Right forelimb (tissue), 1 donor: Measurements from ENCODE around the gene IL16.
"Not testable (repeated sequence)": the region's sequence is repeated elsewhere in the genome, so short reads cannot be mapped to it uniquely, and the experiment has no call there.

Experiments
- DNase-seq: peaks from one replicate; pipeline ENCODE4 v3.0.0-alpha.2; 2018

IL16 gene

DNA sequence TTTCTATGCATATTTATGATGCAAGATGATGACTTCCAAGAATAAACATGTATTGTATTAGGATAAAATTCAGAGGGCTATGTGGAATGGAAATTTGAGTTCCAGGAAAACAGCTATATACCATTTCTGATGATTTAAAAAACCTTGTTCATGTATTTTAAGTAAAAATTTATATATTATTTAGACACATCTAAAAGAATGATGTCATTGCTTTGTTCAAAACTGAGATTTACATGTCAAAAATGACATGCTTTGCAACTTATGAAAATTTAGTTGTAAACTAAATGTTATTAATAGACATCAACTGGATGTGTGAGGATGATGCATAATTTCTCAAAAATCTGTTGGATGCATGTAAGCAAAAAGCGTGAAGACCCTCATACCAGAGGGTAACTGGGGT, 125.0 kb downstream of the IL16 start:
- DNase-seq, result no peak

DNA sequence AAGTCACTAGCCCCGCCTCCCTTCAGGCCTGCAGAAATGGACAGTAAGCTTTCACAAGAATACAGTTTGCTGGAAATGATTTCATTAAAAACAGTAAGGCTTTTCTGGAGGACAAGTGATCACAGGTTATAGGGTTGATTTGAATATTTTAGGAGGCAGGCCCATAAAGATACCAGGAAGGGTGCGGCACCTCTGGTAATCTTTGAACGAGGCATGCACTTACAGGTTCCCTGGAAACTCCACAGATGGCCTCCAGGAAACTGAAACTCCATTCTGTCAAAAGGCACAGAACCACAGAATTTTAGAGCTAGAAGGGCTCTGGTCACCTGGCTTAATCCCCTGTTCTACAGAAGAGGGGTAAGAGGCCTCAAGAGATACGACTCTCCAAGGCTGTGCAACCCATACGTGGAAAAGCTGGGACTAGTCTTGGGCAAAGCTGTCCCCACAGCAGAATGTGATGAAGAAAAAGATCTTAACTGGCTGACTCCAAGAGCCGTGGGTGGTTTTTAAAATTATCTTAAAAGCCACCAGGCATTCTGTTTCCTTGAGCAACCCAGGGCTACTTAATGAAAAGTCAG, 126.1 kb downstream of the IL16 start:
- peak; percentile 15 for DNase-seq

DNA sequence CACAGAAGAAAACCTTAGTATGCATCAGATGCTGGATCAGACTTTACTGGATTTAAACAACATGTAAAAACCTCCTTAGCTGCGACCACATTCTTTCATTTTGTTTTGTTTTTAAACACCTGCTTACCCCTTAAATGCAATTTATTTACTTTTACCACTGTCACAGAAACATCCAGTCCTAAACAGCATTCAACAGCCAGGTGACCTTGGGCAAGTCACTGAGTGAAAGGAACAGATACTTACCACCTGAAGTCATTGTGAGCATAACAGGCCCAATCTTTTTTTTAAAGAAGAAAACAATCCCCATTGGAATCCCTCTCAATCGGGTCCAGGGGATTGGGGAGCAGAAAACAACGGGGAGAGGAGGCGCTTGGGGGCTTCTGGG, 126.9 kb downstream of the IL16 start:
- DNase-seq, result no peak

DNA sequence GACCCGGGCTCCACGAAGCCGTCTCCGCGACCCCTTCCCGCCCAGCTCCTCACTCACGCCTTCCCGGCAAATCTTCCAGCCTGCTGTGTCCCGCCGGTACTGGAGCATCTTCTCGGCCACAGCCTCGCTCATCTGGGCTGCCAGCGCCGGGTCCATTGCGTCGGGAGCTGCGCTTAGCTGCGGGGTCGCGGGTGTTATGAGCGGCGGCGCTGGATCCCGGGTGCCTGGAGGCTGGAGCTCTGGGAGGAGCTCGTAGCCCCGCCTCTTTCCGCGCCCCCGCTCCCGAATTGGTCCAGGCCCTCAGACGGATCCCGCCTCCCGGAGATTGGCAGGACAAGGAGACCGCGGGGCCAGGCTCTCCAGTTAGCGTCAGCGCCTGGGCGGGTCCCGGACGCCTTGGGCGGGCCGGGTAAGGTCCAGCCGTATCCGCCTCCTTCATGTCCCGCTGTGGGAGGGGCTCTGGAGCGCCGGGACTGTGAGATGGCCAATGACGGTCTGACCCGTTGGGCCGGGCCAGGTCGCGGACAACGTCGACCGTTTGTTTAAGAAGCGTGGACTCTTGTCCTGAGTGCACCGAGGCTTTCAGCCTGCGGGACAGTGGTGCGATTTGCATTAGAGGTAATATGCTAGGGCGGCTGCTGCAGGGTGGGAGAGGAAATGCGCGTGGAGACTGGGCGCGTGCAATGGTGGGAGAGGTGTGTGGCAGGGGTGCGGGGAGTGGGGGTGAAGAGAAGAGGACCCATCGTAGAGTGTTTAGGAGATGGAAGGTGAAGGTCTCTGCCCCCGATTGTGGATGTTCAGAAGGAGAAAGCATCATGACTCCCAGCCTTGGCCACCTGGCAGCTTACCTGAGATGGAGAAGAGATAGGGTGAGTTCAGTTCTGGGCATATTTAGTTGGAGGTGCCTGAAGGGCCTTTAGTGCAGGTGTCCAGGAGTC, 127.5 kb downstream of the IL16 start, which contains the start of gene STARD5:
Gene STARD5, minus strand, starts transcription at position 198 of the 938 bp plus-strand sequence. Its CDS starts 42 bp downstream, at position 156.
- DNase-seq, result peak; percentile 98

DNA sequence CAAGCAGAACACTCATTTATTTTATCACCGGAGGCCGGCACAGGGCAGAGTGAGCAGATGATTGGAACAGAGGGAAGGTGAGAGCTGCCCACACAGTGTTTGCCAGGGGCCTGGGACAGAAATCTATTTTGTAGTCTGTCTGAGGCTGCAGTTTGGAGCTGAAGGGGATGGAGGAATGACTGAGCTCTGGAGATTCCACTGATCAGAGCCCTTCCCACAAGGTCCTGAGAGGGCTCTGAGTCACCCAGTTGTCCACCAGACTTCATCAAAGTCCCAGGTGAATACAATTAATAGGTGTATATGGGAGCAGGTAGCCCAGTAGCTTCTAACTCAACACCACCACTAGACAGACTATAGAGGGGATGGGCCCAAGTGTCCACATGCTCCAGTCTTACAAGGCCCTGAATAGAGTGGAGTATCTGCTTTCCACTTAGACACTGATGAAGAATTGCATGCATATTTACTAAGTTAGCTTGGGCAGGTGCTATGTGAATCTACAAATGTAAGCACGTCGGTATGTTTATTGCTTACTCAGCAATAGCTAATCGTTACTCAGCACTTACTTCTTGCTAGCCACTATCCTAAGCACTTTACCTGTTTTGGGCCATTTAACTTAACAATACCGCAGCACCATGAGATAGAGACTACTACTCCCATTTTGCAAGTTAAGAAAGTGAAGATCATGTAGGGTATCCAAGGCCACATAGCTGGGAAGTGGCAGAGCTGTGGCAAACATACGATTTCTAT, 130.0 kb downstream of the IL16 start:
- DNase-seq, result no peak

DNA sequence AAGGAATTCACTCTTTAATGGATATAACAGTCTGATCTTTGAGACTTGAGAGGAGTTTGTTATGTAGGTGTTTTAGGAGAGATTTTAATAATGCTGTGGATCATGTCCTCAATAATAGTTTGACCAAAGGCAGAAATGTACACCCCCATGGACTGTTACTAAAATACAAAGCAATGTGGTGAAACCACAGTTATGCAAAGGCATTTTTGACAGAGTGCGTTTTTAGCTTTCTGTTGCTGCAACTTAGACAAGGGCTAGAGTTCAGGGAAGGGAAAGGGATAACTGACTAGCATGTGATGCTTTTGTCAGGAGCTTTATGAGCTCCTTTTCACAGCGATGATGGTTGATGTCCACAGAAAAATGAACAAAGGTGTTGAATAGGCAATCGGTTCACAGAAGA, 130.8 kb downstream of the IL16 start:
- no peak for DNase-seq

DNA sequence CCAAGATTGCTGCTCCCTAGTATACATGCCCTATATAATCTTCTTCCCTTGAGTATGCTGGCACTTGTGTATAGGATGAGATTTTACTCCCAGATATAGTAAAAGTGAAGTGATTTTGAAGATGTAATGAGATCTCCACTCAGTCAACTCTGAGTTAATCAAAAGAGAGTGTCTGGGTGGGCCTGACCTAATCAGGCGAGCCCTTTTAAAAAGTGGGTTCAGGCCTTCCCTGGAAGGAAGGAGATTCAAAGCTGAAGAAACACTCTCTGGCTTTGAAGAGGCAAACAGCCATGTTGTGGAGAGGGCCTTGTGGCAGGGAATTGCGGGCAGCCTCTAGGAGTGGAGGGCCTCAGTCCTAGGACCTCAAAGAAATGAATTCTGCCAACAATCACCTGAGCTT, 132.8 kb downstream of the IL16 start:
- no peak for DNase-seq

DNA sequence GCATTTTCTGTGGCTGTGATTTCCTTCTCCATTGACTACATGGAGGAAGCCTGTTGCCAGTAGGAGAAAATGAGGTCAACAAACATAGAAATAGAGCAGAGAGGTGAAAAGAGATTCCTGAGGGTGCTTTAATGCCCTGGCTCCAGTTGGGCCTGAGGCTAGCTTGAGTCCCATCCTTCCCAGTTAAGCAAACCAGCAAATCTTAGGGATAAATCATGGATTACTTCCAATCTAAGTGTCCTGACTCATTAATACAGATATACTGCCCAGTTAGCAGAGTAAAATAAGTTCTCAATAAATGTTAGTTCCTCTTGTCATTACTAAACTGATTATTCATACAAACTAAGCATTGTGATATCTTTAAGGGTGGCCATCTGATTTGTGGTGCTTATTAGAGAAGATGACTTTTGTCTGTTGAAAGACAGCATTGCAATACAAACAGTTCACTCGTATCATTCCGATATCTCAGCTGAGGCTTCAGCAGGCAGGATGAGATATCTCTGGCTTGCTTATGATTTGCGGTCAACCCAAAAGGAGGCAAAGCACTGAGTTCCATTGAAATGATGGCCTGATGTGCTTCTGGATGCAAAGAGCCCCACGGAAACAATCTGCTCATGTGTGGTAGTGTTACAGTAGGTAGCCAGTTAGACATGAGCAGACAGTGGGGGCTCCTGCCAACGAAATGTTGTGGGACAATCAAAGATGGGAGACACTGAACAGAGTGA, 133.8 kb downstream of the IL16 start:
- DNase-seq, result no peak

DNA sequence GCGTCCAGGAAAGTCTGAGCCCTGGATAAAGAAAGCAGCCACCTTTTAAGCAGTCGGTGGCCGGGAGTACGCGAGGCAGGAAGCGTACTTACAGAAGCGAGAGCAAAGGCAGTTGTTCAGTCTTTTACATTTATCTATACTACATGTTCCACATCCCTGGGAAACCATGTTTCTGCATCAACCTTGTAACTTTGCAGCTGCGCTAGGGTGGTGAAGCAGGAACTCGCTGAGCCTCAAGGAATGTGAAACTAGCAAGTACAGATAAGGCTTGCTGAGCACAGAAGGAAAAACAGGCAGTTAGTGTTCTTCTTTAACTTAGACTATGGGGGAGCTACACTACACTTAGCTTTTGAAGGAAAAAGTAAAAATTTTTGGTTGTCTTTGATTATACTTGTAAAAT, 134.5 kb downstream of the IL16 start:
- not testable (repeated sequence) for DNase-seq

DNA sequence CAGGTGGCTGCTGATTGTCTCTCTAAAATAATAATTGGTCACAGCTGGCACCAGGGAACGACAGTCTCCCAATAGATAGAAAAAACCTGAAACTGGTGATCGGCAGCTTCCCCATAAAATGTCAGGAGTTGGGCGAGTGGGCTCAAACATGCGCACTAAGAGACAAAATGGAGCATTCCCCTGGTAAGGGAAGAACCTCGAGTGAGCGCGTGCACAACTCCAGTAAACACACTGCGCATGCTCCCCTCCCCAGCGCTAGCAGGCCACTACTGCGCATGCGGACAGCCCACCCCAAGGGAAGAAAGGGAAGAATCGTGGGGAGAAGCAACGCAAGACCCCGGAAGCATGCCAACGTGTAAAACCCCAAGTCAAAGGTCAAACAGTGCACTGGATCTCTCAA, 134.9 kb downstream of the IL16 start:
- no peak for DNase-seq

DNA sequence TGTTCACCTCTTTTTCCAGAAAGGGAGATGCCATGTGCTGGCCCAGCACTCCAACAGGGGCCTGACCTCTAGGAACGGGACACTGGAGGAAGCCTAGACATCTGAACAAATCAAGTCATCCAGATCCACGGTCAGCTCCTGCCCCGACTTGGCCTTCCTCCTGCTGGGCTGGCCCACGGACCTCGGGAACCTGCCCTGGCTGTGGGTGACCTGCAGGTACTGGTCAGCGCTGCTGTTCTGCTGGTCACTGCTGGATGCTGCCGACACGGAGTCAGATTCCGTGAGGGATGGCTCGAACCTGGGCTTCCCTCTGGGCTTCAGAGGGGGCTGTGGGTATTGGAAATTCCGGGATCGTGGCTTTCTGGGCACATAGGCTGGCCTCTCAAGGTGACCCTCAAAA, 135.6 kb downstream of the IL16 start:
- no peak for DNase-seq

DNA sequence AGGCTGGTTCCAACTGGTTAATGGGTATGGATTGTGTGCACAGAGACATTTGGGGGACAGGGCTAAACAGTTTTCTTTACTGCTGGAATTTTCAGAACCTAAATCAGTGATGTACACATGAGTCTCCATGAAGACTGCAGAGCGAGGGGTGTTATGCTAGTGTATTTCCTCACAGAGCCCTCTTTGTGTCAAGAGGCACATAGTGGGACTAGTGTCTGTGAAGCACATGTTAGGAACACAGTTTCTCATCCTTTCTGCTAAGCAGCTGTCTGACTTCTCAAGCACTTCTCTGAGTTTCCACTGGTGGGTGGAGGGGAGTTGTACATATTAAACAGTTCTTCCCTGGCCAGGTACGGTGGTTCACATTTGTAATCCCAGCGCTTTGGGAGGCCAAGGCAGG, 136.7 kb downstream of the IL16 start:
- DNase-seq, result no peak

DNA sequence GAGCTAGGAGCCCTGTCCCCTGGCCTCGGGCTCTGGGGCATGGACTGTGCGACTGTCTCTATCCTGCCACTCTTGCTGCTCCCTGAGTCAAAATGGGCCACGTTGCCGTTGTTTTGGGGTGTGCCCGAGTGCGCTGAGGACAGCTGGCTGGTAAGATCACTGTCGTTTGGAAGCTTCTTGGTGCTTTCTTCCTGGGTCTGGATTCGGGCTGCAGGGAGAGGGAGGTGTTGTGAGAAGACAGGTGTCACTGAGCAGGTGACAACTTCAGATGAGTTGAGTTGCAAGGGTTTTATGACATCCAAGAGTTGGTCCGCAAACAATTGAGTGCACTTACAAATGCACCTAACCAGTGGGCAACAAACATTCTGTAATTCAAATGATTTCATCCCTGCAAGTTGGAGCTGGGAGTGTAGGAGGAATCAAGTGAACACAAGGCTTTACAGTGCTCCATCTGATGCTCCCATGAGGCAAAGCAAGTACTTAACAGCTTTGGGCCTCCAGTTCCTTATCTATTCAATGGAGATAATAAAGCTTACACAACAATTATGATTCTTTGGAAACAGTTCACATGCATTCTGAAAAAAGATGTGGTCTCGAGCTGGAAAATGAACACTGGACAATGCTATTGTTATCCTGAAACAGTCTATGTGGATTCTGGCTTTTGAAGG, 138.2 kb downstream of the IL16 start:
- DNase-seq, result no peak

DNA sequence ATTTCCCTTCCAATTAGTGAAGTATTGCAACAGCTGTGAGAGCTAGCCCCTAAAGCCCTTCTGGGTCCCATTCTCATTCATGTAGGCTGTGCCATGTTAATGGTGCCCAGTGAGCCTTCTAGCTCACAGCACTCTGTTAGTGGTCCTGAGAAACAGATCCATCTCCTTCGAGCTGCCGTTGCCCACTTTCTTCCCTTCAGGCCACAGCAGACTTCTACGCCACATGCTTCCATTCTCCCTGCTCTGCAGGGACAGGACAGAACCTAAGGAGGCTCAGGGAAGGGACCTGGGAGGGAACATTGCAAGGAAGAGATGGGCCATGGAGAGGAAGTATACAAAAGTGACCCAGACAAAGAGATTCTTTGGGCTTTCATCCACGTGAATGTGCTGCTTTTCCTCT, 139.0 kb downstream of the IL16 start:
- DNase-seq, result no peak

DNA sequence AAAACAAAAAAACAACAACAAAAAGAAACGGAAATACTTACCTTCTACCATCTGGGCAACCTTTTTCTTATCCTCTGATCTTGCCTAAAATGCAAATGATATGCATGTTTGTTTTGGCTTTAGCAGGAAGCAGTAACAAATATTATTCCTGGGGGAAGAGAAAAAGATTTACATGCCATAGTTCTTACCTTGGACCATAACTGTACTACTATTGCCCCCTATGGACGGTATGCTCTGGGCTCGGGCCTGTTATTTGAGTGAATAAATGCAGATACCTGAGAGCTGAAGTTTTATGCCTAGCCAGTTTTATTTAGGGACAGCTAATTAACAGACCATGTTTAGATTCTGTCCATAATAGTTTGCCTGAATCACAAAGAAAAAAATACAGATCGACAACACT, 139.9 kb downstream of the IL16 start:
- no peak for DNase-seq

DNA sequence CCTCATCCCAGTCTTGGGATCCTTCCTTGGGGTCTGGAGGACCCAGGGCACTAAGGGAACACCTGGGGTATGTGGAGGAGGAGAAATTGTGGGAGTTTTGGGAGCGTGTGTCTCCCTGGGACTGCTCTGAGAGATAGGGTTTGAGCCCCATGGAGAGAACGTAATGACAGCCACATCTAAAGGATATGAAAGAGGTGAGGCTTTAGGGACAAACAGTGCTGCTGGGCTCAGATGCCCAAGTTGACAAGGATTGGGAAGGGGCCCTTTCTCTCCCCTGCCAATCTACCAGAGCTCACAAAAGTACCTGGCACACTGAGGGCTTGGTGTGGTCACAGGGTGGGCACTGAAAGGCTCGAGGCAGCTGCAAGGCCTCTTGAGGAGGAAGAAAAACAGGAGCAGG, 140.6 kb downstream of the IL16 start:
- DNase-seq, result no peak

DNA sequence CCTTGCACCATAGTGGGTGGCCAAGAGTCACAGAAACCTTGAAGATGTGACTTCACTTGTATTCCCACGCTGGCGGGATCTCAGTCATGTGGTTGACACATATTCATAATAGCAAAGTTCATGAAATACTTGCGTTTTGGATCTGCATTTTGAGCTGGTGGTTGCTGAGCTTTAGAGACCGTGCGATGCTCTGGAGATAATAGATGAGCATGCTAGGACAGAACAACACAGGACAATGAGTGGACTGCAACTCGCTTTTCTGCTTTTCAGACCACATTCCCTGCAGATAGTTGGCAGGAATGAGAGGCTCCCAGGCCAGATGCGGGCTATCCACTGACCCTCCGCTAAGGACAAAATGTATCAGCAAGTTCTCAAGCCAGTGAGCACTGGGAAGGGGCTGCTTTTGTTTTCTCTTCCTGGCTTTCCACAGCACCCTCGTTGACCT, 141.1 kb downstream of the IL16 start:
- DNase-seq, result no peak

DNA sequence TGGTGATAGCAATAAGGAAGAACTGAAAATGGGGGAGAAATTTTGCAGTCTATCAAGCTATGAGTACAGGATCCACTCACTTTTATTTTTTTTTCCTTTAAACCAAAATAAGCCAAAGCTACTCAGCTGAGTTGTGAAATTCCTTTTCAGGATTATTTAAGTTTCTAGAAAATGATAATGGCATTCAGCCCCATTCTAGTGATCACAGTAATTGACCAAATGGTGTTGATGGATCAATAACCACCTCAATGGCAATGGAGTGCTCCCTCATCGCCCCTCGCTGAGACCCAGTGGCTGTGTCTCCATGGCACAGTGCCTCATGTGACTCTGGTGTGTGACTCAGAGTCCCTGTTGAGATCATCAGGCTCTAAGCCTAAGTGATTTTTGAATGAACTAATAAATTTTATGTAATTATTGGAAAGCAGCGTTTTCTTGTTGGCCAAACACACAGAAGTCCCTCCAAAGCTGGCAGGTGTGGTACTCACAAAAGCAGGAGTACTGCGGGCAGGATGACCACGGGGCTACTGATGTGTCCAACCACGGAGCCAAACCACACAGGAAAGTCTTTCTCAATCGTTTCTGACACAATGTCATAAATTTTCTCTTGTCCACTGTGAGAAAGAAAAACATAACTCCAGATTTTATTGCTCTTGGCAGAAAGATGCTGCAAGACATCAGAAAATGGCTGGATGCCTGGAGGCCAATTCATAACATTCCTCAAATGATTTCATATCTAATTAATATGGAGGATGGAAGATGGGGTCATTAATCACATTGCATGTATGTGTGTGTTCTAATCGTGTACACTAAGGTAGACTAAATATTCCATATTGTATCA, 141.7 kb downstream of the IL16 start:
- no peak for DNase-seq

DNA sequence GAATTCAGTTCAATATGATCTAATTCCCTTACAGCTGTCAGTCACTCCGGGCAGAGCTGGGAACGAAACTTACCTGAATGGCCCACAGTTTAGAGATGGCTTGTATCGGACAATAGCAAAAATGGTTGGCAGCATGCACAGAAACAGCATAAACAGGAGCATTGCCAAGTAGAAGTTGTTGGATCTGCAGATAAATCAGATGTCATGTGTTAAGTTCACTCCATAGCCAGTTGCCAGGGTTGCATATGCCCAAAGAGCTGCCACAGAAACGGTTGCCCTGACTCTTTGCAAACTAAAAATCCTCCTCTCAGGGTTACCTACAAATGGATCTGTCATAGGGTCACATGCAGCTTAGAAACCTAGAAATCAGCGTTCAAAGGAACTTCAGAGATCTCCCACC, 142.6 kb downstream of the IL16 start:
- no peak for DNase-seq

DNA sequence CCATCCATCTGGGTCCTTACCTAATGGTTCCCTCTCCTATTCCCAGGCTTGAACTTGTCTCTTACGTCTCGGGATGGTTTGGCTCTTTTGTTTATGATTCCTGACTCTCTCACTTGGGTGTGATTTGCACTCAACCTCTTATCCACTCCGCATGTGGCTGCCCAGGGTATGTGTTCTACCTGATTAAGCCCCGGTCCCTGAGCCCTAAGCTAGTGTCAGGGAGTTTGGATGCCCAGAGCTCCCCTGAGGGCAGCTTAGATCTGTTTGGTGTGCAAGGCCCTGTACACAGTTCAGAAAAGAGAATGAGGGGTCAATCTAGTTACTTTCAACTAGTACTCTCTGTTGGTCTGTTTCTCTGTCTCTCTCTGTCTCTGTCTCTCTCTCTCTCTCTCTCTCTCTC, 143.2 kb downstream of the IL16 start:
- DNase-seq, result no peak

DNA sequence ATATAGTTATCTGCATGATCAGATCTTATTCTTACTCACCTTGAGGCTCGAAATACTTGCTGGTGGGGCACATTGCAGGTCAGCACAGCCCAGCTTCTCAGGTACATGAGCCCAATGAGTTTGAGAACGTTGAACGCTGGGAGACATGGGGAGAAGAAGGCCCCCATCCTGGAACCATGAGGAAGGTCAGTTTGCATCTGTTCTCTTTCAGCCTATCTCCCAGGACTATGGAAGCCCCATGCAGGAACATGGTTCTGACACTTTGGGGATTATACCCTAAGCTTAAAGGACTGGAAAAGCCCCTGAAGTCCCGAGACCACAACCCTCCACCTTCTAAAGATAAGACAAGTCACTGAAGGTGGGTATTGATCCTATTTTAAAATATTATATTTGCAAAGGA, 144.7 kb downstream of the IL16 start:
- DNase-seq, result no peak
